ENCODE results near the gene LINGO4. TPM values are rescaled to one million over a fixed set of nuclear protein-coding genes. Genes with fewer than 3 reads are reported as not detected.

Gene LINGO4
- total and polyA plus RNA-seq, 2 of the 13 experiments (the other 11 are each of a cell fraction or from before 2014, with no cell fraction given), result 0.02 to 0.05 TPM

- TF ChIP-seq CREB1 (IDR thresholded peaks at IDR 0.05) (no peak), CREB1 (CRISPR knock-in tag; IDR thresholded peaks at IDR 0.05) (no peak), ZSCAN21 (CRISPR knock-in tag; IDR thresholded peaks at IDR 0.05; ENCODE audit: borderline replicate concordance) (no peak), POGZ (CRISPR knock-in tag; IDR thresholded peaks at IDR 0.05) (no peak), ZFP1 (CRISPR knock-in tag; IDR thresholded peaks at IDR 0.05) (no peak)
- TF ChIP-seq, protein P1, sequence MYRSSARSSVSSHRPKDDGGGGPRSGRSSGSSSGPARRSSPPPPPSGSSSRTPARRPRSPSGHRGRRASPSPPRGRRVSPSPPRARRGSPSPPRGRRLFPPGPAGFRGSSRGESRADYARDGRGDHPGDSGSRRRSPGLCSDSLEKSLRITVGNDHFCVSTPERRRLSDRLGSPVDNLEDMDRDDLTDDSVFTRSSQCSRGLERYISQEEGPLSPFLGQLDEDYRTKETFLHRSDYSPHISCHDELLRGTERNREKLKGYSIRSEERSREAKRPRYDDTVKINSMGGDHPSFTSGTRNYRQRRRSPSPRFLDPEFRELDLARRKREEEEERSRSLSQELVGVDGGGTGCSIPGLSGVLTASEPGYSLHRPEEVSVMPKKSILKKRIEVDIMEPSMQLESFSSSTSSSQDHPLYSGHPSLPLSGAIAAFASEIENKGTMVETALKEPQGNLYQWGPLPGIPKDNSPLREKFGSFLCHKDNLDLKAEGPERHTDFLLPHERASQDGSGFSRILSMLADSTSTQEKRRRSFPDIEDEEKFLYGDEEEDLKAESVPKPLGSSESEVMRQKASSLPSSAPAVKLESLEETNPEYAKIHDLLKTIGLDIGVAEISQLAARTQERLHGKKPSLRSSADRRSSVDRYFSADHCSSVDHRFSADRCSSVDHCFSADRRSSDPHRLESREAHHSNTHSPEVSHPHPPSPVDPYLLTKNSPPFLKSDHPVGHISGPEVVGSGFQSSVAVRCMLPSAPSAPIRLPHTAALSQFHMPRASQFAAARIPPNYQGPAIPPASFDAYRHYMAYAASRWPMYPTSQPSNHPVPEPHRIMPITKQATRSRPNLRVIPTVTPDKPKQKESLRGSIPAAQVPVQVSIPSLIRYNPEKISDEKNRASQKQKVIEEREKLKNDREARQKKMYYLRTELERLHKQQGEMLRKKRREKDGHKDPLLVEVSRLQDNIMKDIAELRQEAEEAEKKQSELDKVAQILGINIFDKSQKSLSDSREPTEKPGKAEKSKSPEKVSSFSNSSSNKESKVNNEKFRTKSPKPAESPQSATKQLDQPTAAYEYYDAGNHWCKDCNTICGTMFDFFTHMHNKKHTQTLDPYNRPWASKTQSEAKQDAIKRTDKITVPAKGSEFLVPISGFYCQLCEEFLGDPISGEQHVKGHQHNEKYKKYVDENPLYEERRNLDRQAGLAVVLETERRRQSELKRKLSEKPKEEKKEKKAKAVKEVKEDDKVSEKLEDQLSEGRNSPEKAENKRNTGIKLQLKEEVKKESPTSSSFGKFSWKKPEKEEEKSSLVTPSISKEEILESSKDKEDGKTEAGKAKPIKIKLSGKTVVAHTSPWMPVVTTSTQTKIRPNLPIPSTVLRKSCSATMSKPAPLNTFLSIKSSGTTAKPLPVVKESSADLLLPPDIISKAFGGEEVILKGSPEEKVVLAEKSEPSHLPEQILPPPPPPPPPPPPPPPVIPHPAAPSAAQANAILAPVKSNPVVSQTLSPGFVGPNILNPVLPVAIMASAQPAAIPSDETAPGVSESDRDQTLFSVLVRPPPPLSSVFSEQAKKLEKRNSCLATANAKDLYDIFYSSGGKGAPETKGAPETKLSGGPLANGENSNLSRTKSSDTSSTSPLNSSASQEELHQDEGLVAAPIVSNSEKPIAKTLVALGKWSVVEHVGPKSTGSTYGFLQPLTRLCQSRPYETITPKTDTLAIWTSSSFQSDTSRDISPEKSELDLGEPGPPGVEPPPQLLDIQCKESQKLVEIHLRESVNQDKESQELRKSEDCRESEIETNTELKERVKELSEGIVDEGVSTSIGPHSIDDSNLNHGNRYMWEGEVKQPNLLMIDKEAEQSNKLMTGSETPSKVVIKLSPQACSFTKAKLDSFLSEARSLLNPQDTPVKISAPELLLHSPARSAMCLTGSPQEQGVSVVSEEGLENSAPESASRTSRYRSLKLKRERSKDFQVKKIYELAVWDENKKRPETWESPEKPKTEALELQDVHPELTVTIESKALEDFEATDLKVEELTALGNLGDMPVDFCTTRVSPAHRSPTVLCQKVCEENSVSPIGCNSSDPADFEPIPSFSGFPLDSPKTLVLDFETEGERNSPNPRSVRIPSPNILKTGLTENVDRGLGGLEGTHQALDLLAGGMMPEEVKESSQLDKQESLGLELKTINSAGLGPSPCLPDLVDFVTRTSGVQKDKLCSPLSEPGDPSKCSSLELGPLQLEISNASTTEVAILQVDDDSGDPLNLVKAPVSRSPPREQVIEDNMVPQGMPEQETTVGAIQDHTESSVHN (CRISPR knock-in tag; IDR thresholded peaks at IDR 0.05), result no peak
Observed at GRCh38 chr1:151805066-151805820, at the start of gene LINGO4 (continued).

All from HepG2 (cell line).